NCI-H226 (cell line): ENCODE measurements around the gene CDS1.
"Not testable (repeated sequence)": the region's sequence is repeated elsewhere in the genome, so short reads cannot be mapped to it uniquely, and the experiment has no call there.

Source experiments
- DNase-seq: peaks from one replicate; pipeline ENCODE4 v3.0.0-alpha.2; 2015

CDS1 gene

DNA sequence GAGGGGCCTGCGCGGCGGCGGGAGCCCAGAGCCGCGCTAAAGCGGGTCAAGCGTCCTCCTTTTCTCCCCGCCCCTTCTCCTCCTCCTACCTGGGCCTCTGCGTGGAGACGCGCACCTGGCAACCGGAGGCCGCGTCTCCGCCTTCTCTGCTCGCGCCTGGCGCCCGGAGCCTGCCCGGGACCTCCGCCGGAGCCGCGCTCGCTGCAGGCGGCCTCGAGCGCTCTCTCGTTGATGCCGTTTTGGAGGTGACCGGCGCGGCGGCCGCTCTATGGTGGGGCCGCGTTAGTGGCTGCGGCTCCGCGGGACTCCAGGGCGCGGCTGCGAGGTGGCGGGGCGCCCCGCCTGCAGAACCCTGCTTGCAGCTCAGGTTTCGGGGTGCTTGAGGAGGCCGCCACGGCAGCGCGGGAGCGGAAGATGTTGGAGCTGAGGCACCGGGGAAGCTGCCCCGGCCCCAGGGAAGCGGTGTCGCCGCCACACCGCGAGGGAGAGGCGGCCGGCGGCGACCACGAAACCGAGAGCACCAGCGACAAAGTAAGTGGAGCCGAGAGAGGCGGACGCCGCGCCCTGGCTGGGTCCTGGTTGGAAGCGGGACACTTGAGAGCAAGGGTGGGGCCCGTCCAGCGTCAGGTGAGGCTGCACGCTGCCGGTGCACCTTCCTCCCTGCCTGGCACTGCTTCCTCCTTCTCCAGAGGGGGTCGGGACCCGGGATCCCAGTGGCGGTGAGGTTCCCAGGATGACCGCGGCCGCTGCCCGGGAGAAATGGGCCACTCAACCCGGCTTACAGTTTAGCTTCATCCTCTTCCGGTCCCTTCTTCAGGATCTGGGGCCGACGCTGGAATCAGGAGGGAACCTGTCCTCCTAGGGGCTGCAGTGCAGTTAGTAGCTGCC lies at the start of gene CDS1:
Gene CDS1 (plus strand): TSS at position 140 of the 888 bp plus-strand sequence. CDS start 275 bp downstream, at position 415.
- no peak for DNase-seq

DNA sequence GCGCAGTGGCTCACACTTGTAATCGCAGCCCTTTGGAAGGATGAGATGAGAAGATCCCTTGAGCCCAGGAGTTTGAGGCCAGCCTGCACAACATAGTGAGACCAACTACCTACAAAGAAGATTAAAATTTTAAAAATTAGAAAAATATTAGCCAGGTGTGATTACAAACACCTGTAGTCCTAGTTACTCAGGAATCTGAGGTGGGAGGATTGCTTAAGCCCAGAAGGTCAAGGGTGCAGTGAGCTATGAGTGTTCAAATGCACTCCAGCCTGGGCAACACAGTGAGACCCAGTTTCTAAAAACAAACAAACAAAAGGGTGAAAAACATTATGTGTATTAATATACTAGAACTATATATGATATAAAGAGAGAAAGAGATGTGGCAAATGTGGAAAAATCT lies 47.0 kb upstream of the CDS1 start:
- DNase-seq = no peak

DNA sequence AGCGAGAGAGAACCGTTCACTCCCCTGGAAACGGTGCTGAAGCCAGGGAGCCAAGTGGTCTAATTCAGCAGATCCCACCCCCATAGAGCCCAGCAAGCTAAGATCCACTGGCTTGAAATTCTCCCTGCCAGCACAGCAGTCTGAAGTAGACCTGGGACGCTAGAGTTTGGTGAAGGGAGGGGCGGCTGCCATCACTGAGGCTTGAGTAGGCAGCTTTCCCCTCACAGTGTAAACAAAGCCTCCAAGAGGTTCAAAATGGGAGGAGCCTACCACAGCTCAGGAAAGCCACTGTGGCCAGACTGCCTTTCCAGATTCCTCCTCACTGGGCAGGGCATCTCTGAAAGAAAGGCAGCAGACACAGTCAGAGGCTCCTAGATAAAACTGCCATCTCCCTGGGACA lies 37.8 kb upstream of the CDS1 start:
- DNase-seq = no peak

DNA sequence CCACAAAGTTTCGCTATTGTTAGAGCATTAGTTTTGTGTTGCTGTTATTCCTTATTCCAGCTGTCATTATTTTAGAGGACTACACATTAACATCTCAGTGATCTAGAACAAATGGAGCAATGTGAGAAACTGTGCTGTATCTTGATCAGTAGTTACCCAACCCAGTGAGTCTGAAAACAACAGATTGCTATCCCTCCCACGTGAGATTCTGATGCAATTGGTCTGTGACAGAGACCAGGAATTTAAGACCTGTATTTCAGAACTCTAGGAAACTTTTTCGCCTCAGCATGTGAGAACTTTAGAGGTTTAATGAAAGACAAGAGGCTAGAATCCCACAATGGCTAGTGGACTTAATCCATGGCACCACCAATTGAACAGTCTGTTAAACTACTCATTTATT lies 35.7 kb upstream of the CDS1 start:
- no peak for DNase-seq

DNA sequence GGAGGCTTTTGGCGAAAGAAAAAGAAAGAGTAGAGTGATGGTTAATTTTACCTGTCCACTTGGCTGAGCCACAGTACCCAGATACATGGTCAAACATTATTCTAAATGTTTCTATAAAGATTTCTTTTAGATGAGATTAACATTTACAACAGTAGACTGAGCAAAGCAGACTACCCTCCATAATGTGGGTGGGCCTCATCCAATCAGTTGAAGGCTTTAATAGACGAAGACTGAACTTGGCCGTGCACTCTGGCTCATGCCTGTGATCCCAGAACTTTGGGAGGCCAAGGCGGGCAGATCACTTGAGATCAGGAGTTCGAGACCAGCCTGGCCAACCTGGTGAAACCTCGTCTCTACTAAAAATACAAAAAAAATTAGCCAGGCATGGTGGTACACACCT lies 33.7 kb upstream of the CDS1 start:
- DNase-seq = not testable (repeated sequence)

DNA sequence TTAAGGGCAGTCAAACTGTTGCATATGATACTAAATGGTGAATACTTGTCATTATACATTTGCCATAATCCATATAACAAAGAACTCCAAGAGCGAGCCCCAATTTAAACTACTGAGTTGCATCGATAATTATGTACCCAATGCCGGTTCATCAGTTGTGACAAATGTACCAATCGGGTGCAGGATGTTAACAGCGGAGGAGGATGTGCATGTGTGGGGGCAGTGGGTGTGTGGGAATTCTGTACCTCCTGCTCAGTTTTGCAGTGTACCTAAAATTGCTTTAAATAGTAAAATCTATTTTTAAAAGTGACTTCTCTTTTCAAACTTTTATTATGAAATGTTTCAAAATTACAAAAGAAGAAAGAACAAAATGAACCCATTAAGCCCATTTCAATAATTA lies 20.8 kb upstream of the CDS1 start:
- no peak for DNase-seq

DNA sequence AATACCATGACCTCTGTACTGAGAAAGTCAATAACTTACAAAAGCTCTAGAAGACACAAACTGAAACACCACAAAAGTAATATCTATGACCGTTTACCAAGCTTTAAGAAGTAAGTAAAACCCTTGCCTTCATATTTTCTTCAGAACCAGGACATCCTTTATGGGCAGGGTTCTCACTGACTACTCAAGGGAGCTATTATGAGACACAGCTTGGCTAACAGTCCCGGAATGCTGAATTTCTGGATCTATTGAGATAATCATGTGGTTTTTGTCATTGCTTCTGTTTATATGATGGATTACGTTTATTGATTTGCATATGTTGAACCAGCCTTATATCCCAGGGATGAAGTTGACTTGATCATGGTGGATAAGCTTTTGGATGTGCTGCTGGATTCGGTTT lies 19.9 kb upstream of the CDS1 start:
- no peak for DNase-seq

DNA sequence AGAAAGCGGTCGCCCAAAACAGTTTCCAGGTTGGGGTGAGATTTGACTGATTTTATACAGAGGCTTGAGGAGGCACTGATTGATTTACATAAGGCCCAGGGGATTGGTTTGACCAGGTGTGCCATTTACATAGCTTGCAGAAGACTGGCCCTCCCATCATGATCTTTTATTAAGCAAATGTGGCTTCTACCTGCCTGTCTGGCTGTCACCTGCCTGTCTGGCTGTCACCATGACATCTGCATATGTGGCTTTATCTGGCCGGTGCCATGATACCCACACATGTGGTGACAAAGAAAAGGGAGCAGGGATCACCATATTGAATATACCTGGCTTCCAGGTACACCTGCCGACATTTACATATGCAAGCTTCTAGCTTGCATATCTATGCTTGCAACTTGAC lies 17.0 kb upstream of the CDS1 start:
- no peak for DNase-seq

DNA sequence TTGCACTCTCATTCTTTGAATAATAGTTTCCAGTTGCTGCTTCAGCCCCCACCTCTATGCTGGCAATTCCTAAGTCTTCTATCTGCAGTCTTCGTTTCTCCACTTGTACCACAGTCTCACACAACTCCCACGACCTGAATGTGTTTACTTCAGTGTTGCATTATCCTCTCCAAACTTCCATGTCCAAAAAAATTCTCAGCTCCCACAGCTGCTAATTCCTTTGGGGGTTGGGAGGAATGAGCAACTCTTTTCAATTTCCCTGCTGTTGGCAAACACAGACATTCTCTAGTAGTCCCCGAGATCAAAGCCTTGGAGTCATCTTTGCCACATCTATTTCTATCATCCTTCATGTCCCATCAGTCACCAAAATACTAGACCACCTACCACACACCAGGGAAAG lies 14.4 kb upstream of the CDS1 start:
- no peak for DNase-seq

DNA sequence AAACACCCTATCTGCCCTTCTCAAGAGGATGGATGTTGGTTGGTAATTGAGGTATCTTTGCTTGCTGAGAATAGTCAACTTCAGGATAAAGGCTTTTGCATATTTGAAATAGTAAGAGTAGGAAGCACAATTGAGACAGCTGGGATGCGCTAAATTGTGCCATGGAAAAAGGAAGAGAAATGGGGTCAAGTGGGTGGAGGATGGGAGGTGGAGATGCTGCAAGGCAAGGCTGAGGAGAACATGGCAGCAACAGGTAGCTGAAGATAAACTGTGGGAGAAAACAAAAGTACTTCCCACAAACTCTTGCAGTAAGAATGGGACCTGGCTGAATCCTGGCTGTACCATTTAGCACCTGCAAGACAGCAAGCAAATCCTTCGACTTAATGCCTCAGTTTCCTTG lies 13.9 kb upstream of the CDS1 start:
- DNase-seq = no peak

DNA sequence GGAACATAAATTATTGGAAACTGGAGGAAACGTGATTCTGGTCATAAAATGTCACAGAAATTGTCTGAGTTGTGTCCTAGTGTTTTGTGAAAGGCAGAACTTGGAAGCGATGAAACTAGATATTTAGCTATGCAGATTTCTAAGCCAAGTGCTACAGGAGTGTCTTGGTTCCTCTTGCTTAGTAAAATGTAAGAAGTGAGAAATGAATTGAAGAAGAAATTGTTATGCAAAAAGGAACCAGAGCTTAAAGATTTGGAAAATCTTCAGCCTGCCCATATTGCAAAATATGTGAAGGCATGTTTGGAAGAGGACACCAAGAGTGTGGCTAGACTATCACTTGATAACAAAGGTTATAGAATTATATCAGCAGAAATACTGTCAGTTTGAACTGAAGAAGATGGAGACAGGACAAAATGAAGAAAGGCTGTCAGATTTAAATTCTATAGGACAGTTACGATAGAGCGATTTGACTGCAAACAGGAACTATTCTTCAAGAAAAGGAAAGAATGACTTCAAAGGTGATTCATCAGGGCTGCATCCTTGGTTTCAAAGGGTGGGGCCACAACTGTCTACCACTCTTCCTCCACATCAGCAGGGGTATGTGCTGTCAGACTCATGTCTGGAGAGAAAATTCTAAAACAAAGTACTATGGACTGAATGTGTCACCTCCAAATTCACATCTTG lies 9.4 kb upstream of the CDS1 start:
- peak; percentile 12 for DNase-seq

DNA sequence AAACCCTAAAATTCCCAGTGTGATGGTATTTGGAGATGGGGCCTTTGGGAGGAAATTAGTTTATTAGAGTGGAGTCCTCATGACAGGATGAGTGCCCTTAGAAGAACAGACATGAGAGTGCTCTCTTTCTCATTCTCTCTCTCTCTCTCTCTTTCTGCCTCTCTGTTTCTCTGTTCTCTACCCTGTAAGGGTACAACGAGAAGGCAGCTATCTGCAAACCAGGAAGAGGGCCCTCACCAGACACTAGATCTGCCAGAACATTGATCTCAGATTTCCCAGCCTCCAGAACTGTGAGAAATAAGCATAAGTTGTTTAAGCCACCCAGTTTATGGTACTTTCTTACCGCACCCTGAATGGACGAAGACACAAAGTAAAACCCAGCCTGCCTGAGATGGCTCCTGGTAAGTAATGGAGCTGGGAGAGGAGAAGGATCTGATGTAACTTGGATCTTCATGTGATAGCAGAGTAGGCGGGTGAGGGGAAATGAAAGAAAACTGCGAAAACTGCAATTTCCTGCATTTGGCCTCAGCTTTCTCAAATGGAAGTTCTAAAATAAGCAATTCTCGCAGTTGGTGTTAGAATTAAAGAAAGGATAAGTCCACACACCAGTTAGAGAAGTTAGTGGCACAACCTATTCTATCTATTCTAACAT lies 8.7 kb upstream of the CDS1 start:
- DNase-seq = no peak

DNA sequence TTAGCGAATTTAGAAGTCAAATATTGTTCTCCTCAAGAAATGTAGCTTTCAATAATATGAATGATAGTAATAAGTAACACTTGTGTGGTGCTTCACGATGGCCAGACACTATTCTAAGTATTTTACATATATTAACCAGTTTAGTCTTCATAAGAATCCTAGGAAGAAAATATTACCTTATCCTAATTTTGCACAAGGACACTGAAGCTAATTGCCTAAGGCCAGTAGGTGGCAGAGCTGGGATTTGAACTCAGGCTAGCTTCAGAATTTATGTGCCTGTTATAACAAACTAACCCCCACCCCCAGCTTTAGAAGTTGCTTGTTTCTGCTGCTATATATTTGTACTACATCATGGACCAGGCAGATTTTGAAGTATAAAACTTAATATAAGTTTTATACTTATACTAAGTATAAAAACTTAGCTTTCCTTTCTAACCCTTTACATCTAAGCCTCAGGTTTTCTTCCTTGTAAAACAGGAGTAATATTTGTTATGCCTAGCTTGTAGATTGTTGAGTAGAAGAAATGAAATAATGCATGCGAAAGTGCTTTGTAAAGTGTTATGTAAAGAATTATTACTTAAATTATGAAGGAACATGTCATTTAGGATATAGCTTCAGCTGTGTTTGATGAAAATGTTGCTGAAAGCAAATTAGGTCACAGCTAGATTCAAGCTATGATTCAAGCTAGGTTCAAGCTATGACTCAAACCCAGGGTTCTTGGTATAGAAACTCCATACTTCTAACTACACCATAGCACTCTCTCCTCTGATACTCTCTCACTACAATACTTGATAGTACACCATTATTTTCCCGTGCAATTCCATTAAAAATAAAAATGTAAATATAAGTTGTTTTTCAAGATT lies 4.2 kb upstream of the CDS1 start:
- peak; percentile 29 for DNase-seq

DNA sequence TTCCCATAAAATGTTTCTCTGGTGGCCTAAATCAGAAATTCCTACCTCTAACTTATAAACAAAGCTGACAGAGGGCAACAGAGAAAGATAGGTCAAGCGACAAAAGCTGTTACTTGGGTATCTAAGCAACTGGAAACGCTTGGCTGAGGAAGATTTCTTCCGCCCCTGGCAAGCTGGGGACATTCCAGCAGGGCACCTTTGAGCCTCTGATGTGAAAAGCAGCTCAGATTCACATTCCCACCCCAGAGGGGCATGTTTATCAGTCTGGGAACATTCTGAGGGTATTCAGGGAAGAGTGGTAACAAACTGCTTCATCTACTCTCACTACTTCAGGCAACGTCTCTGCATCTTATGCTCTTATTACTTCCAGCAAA lies 3.5 kb upstream of the CDS1 start:
- no peak for DNase-seq

DNA sequence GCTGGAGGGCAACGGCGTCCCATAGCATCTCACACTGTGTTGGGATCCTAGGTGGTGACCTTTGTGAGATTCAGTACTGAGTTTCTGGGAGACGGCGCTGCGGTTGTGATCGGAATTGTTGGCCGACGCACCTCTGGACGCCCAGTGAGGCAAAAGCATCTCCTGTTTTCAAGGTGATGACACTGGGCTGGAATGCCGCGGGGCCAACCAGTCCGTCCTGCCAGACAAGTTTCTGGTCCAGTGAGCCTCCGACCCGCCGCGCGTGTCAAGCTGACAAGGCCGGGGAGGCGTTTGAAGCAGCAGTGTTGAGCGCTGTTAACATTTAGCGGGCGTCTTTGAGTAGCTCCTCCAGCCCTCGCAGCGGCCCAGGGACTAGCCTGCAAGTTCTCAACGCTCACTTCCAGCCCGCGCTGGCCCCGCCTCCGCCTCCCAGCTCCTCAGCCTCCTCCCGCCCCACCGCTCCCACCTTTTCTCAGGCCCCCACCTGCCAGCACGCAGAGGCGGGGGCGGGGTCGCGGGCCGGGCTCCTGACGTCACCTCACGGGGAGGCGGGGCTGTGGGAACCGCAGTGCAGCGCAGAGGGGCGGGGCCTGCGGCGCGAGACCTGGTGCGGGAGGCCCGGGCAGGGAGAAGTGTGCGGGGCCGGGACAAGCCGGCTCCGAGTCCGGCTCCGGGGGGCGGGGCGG lies 482 bp upstream of the CDS1 start:
- DNase-seq = peak; percentile 79

DNA sequence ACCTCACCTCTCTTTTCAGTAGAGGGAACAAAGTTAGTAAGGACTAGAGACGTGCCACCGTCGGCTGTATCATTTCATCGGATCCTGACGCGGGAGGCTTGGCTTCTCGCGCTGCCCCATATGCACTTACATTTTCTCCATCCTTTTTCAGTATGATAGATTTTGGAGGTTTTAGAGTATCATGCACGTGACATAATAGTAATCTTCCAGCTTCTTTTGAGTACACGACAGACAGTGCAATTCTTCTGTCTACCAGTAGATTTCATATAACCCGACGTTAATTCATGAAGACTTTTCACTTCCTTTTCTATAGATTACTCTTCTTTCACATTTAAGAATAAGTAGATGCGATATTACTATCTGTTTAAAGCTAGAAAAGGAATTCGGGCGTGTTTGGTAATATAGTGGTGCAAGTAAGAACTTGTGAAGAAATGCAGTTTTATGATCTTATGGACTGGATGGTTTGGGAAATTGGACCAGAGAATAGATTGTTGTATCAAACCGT lies 1.0 kb downstream of the CDS1 start:
- DNase-seq = no peak

DNA sequence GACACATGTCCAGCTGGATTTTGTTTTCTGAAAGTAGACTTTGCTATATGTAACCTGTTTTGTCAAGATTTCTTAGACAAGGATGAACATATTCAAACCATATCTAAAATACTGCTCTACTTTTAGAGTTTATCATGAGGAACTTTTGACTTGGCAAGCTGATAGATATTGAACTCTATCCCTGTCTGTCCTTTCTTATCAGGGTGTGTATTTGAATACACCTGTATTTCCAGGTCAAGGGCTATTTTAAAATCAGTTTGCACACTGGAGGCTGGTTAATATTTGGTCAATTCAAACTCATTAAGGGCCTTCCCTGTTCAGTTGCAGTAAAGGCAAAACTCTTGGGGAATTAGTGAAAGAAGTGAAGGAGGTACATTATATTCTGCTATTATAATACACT lies 2.3 kb downstream of the CDS1 start:
- DNase-seq = no peak

DNA sequence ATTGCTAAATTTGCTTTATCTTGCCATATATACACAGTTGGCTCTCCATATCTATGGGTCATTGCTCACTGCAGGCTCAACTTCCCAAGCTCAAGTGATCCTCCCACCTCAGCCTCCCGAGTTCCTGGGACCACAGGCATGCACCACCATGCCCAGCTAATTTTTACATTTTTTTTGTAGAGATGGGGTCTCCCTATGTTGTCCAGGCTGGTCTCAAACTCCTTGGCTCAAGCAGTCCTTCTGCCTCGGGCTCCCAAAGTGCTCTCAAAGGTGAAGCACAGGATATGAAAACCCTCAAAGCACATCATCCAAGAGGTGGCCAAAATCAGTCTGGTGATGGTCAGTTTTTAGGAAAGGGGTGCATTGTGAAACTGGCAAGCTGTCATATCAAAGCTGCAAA lies 11.8 kb downstream of the CDS1 start:
- DNase-seq = no peak

DNA sequence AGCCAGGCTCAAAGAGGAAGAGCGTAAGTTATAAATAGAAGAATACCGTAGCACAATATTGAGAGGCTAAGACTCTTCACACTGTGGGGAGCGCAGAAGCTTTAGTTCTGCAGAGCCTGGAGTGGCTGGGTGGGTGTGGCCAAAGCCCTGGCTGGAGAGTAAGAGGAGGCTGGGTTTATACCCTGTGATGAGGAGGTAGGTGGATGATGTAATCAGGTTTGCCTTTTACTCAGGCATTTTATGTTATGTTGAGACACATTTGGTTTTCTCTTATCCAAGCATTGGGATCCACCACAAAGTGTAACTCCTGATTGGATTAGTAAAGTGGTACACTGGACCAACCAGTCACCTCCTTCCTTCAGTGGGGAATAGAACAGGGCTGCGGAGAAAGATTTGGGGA lies 13.9 kb downstream of the CDS1 start:
- DNase-seq = peak; percentile 21

DNA sequence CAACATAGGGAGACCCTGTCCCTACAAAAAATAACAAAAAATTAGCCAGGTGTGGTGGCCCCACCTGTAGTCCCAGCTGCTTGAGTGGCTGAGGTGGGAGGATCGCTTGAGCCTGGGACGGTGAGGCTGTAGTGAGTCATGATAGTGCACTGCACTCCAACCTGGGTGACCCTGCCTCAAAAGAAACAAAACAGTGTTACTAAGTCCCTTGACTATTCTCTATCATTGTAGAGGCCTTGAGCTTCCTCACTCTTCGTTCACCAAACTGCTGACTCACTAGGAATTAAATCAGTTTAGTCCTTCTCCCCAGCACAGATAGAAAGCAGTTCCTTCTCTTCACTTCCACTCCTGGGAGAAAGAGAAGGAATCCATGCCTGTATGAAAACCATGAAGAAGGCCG lies 14.5 kb downstream of the CDS1 start:
- peak; percentile 4 for DNase-seq

DNA sequence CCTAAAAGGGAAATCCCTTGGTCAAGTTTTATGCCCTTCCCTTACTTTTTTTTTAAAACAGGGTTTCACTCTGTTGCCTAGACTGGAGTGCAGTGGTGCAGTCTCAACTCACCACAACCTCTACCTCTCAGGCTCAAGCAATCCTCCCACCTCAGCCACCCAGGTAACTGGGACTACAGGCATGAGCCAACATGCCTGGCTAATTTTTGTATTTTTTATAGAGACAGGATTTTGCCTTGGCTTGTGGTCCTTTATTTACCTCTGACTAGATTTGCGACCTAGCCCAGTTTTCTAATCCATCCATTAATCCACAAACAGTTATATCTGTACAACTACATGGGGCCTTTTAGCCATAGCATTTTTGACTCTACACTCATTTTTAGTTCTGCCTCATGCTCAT lies 23.7 kb downstream of the CDS1 start:
- no peak for DNase-seq

DNA sequence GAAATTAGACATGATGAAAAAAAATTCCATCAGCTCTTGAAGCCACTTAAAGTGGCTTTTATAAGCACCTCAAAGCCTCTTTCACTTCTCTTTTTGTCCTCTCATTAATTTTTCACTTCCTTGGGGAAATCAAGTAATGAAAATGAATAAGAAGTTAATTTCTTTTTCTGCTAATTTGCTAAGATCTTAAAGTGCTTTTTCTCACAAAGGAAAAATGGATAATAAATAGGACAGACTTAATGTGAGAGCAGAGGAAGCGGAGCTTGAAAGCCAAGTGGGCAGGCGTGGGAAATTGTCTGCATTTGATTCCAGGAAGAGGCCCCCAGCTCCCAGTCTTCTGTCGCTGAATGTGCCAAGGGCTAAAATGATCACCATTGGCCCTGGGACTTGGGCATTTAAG lies 28.6 kb downstream of the CDS1 start:
- no peak for DNase-seq
